ENCODE measurements around the gene WDR4.
"Not testable (repeated sequence)": the region's sequence is repeated elsewhere in the genome, so short reads cannot be mapped to it uniquely, and the experiment has no call there.

WDR4 gene

GRCh38 chr21:42851812-42852665, 27.3 kb downstream of the WDR4 start:
- no peak for DNase-seq

- DNase-seq: peak; percentile 44
Observed at GRCh38 chr21:42850866-42851391, 28.4 kb downstream of the WDR4 start.

GRCh38 chr21:42850463-42850862, 28.9 kb downstream of the WDR4 start:
- no peak for DNase-seq

GRCh38 chr21:42849759-42850412, 29.5 kb downstream of the WDR4 start:
- no peak for DNase-seq

- no peak for DNase-seq
Observed at GRCh38 chr21:42848932-42849758, 30.2 kb downstream of the WDR4 start.

- DNase-seq: not testable (repeated sequence)
Observed at GRCh38 chr21:42848144-42848931, 31.0 kb downstream of the WDR4 start.

- DNase-seq: no peak
Observed at GRCh38 chr21:42847726-42848125, 31.6 kb downstream of the WDR4 start.

GRCh38 chr21:42847051-42847707, 32.2 kb downstream of the WDR4 start:
- no peak for DNase-seq

- no peak for DNase-seq
Observed at GRCh38 chr21:42846221-42846620, 33.1 kb downstream of the WDR4 start.

GRCh38 chr21:42845296-42845965, 33.9 kb downstream of the WDR4 start:
- peak; percentile 5 for DNase-seq

- peak; percentile 5 for DNase-seq
Observed at GRCh38 chr21:42844411-42845113, 34.8 kb downstream of the WDR4 start.

- no peak for DNase-seq
Observed at GRCh38 chr21:42843056-42843455, 36.3 kb downstream of the WDR4 start.

GRCh38 chr21:42841916-42842655, 37.3 kb downstream of the WDR4 start:
- DNase-seq: not testable (repeated sequence)

- DNase-seq: no peak
Observed at GRCh38 chr21:42841156-42841915, 38.0 kb downstream of the WDR4 start.

- DNase-seq: no peak
Observed at GRCh38 chr21:42840411-42841155, 38.8 kb downstream of the WDR4 start.

GRCh38 chr21:42839271-42840231, 39.8 kb downstream of the WDR4 start:
- no peak for DNase-seq

- DNase-seq: not testable (repeated sequence)
Observed at GRCh38 chr21:42838212-42838690, 41.1 kb downstream of the WDR4 start.
